Astrocyte (in vitro differentiated cells and primary cell): ENCODE measurements around the gene STRAP. TPM values are rescaled to one million over a fixed set of nuclear protein-coding genes. Genes with fewer than 3 reads are reported as not detected.

Source experiments
- DNase-seq: peaks from one replicate; pipeline ENCODE4 v3.0.0-alpha.2; 2010; ENCODE audit warnings: low read depth
- FAIRE-seq: peaks from 2 replicates; lab custom pipeline; 2011; peaks lifted over from hg19 to GRCh38; lab: Jason Lieb, UNC
- H2AFZ ChIP-seq: 2 replicates; pipeline ENCODE4 v1.6.0; 2012; ENCODE audit warnings: low read depth, low read length, inconsistent platforms
- H3K27ac ChIP-seq: 2 replicates; pipeline ENCODE4 v1.5.1; 2011; ENCODE audit warnings: low read depth, low read length, inconsistent platforms
- H3K27me3 ChIP-seq: 2 replicates; pipeline ENCODE4 v1.6.0; 2011; ENCODE audit warnings: low read length, inconsistent platforms; ENCODE audit not compliant: insufficient read depth
- H3K36me3 ChIP-seq: 2 replicates; pipeline ENCODE4 v1.5.1; 2011; ENCODE audit warnings: low read length, inconsistent platforms; ENCODE audit not compliant: insufficient read depth
- H3K4me1 ChIP-seq: 2 replicates; pipeline ENCODE4 v1.5.1; 2011; ENCODE audit warnings: low read length, inconsistent platforms; ENCODE audit not compliant: insufficient read depth
- H3K4me2 ChIP-seq: 2 replicates; pipeline ENCODE4 v1.6.0; 2012; ENCODE audit warnings: low read length, inconsistent platforms
- H3K4me3 ChIP-seq: 2 replicates; pipeline ENCODE4 v1.5.1; 2011; ENCODE audit warnings: low read depth, mild to moderate bottlenecking, low read length, inconsistent platforms; ENCODE audit not compliant: insufficient read depth
- H3K79me2 ChIP-seq: 2 replicates; pipeline ENCODE4 v1.6.0; 2012; ENCODE audit warnings: mild to moderate bottlenecking, low read length, inconsistent platforms; ENCODE audit not compliant: insufficient read depth
- H3K9ac ChIP-seq: 2 replicates; pipeline ENCODE4 v1.6.0; 2012; ENCODE audit warnings: mild to moderate bottlenecking, low read length, inconsistent platforms
- H3K9me3 ChIP-seq: 2 replicates; pipeline ENCODE4 v1.5.1; 2012; ENCODE audit warnings: low read depth, mild to moderate bottlenecking, low read length, inconsistent platforms; ENCODE audit not compliant: insufficient read depth
- H4K20me1 ChIP-seq: 2 replicates; pipeline ENCODE4 v1.6.0; 2012; ENCODE audit warnings: low read length, inconsistent platforms; ENCODE audit not compliant: insufficient read depth
- H3K27ac Mint-ChIP-seq: one replicate; pipeline ENCODE4 v1.8.0; 2021; ENCODE audit warnings: mild to moderate bottlenecking, mixed read lengths; ENCODE audit not compliant: unreplicated experiment
- H3K27me3 Mint-ChIP-seq: one replicate; pipeline ENCODE4 v1.8.0; 2021; ENCODE audit warnings: low read depth, mixed read lengths; ENCODE audit not compliant: unreplicated experiment
- H3K36me3 Mint-ChIP-seq: one replicate; pipeline ENCODE4 v1.8.0; 2021; ENCODE audit warnings: low read depth, mixed read lengths; ENCODE audit not compliant: unreplicated experiment
- H3K4me1 Mint-ChIP-seq: one replicate; pipeline ENCODE4 v1.8.0; 2021; ENCODE audit warnings: low read depth, mixed read lengths; ENCODE audit not compliant: unreplicated experiment
- H3K4me3 Mint-ChIP-seq: one replicate; pipeline ENCODE4 v1.8.0; 2021; ENCODE audit warnings: mild to moderate bottlenecking, moderate library complexity, mixed read lengths; ENCODE audit not compliant: unreplicated experiment
- H3K9me3 Mint-ChIP-seq: one replicate; pipeline ENCODE4 v1.8.0; 2021; ENCODE audit warnings: mild to moderate bottlenecking, mixed read lengths; ENCODE audit not compliant: unreplicated experiment
- CTCF ChIP-seq: IDR thresholded peaks from 2 replicates; pipeline ENCODE4 v1.5.1; 2011; ENCODE audit warnings: low read depth, mild to moderate bottlenecking, inconsistent platforms, low read length, moderate library complexity; ENCODE audit not compliant: insufficient read depth
- EZH2 ChIP-seq: IDR thresholded peaks from 2 replicates; pipeline ENCODE4 v1.6.1; 2012; ENCODE audit warnings: mild to moderate bottlenecking, low read length, inconsistent platforms; ENCODE audit not compliant: insufficient read depth
- total RNA-seq: library from RNA; stranded (reverse); gene quantifications from 2 replicates; pipeline ENCODE4 v1.2.1, GENCODE V29; 2021

STRAP gene
- total RNA-seq, 1 donor from 2014 or later, result 241 TPM

DNA sequence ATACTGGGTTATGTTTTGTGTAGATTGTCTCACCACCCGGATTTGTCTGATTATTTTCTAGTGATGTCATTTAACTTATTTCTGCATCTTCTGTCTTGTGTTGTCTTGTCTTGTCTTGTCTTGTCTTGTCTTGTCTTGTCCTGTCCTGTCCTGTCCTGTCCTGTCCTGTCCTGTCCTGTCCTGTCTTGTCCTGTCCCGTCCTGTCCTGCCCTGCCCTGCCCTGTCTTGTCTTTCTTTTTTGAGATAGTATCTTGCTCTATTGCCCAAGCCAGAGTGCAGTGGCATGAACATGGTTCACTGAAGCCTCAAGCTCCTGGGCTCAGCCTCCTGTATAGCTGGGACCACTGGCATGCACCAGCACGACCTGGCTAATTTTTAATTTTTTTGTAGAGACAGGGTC is 54.6 kb downstream of the STRAP start:
- Histone ChIP-seq H3K4me1 (no peaks in the 10 kb centered on the region), H4K20me1 (no peaks in the 10 kb centered on the region), H3K79me2 (peaks cover 30% of the 10 kb centered on the region), H2AFZ (no peak overlapping the region), H3K9me3 (no peaks in the 10 kb centered on the region), H3K27me3 (no peaks in the 10 kb centered on the region), H3K4me3 (no peak overlapping the region), H3K27ac (no peak overlapping the region), H3K4me2 (no peak overlapping the region), H3K36me3 (no peaks in the 10 kb centered on the region), H3K9ac (no peak overlapping the region)
- FAIRE-seq, result no peak
- no peak for TF ChIP-seq EZH2
- TF ChIP-seq CTCF, result no peak
- Mint-ChIP-seq H3K9me3 (no peaks in the 10 kb centered on the region), H3K36me3 (peaks cover 3% of the 10 kb centered on the region), H3K27me3 (no peaks in the 10 kb centered on the region), H3K4me3 (no peak overlapping the region), H3K4me1 (peaks cover 13% of the 10 kb centered on the region), H3K27ac (no peak overlapping the region)
- DNase-seq, result no peak

- TF ChIP-seq EZH2, result no peak
- TF ChIP-seq CTCF, result no peak
- H4K20me1 ChIP-seq, result no peaks in the 10 kb centered on the region
- Mint-ChIP-seq H3K27ac (no peak overlapping the region), H3K9me3 (no peaks in the 10 kb centered on the region), H3K36me3 (peaks cover 3% of the 10 kb centered on the region), H3K4me3 (no peak overlapping the region), H3K27me3 (no peaks in the 10 kb centered on the region), H3K4me1 (peaks cover 13% of the 10 kb centered on the region)
- DNase-seq (no peak), FAIRE-seq (no peak)
- no peaks in the 10 kb centered on the region for H3K9me3 ChIP-seq
- no peak overlapping the region for H3K4me2 ChIP-seq
- H2AFZ ChIP-seq, result no peak overlapping the region
- H3K79me2 ChIP-seq, result peaks cover 22% of the 10 kb centered on the region
- H3K27ac ChIP-seq, result no peak overlapping the region
- no peaks in the 10 kb centered on the region for H3K27me3 ChIP-seq
- H3K4me1 ChIP-seq, result no peaks in the 10 kb centered on the region
- H3K4me3 ChIP-seq, result no peak overlapping the region
- H3K9ac ChIP-seq, result no peak overlapping the region
- no peaks in the 10 kb centered on the region for H3K36me3 ChIP-seq
Observed at GRCh38 chr12:15937902-15938301, 55.7 kb downstream of the STRAP start.

- Mint-ChIP-seq H3K4me3 (no peak overlapping the region), H3K27ac (no peak overlapping the region), H3K4me1 (peaks cover 6% of the 10 kb centered on the region), H3K36me3 (peaks cover 3% of the 10 kb centered on the region), H3K27me3 (no peaks in the 10 kb centered on the region), H3K9me3 (peaks cover under 1% of the 10 kb centered on the region)
- Histone ChIP-seq H3K4me1 (no peaks in the 10 kb centered on the region), H2AFZ (no peak overlapping the region), H3K27me3 (no peaks in the 10 kb centered on the region), H3K9me3 (no peaks in the 10 kb centered on the region), H4K20me1 (no peaks in the 10 kb centered on the region), H3K4me3 (no peak overlapping the region), H3K4me2 (no peak overlapping the region), H3K9ac (no peak overlapping the region), H3K79me2 (peaks cover 17% of the 10 kb centered on the region), H3K27ac (no peak overlapping the region), H3K36me3 (no peaks in the 10 kb centered on the region)
- FAIRE-seq (no peak), DNase-seq (no peak)
- no peak for TF ChIP-seq CTCF
- TF ChIP-seq EZH2, result no peak
Observed at GRCh38 chr12:15939111-15939510, 56.9 kb downstream of the STRAP start.
